Mesenteric fat pad (tissue), 1 donor: ENCODE measurements around the gene LYPD6. TPM values are rescaled to one million over a fixed set of nuclear protein-coding genes. Genes with fewer than 3 reads are reported as not detected.
"Not testable (repeated sequence)": the region's sequence is repeated elsewhere in the genome, so short reads cannot be mapped to it uniquely, and the experiment has no call there.

ENCODE experiments used
- DNase-seq: peaks from one replicate; pipeline ENCODE4 v3.0.0-alpha.2; 2020; ENCODE audit warnings: low spot score
- total RNA-seq: library from RNA; stranded (reverse); fragmentation: NEBNext Ultra II Directional; extraction: Animal tissue kit (Norgen Biotek cat#: 25700); gene quantifications from one replicate; pipeline ENCODE4 v1.2.1, GENCODE V29; 2021
- donor health status: DM: yes; HTN: yes; CAD: no.

Gene LYPD6
- total RNA-seq, 1 donor from 2014 or later: not detected

DNA sequence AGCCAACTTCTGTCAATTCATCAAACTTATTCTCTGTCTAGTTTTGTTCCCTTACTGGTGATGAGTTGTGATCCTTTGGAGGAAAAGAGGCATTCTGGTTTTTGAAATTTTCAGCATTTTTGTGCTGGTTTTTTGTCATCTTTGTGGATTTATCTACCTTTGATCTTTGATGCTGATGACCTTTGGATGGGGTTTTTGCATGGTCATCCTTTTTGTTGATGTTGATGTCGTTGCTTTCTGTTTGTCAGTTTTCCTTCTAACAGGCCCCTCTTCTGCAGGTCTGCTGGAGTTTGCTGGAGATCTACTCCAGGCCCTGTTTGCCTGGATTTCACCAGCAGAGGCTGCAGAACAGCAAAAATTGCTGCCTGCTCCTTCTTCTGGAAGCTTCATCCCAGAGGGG lies 168.8 kb downstream of the LYPD6 start:
- not testable (repeated sequence) for DNase-seq

DNA sequence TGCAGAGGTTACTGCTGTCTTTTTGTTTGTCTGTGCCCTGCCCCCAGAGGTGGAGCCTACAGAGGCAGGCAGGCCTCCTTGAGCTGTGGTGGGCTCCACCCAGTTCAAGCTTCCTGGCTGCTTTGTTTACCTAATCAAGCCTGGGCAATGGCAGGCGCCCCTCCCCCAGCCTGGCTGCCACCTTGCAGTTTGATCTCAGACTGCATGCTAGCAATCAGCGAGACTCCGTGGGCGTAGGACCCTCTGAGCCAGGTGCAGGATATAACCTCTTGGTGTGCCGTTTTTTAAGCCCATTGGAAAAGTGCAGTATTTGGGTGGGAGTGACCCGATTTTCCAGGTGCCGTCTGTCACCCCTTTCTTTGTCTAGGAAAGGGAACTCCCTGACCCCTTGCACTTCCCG lies 176.4 kb downstream of the LYPD6 start:
- not testable (repeated sequence) for DNase-seq

GRCh38 chr2:149507974-149508373 lies 177.6 kb downstream of the LYPD6 start:
- DNase-seq: no peak

GRCh38 chr2:149513461-149513860 lies 183.1 kb downstream of the LYPD6 start:
- no peak for DNase-seq
